ENCODE data around the gene ARHGDIB. TPM values are rescaled to one million over a fixed set of nuclear protein-coding genes. Genes with fewer than 3 reads are reported as not detected.

The ARHGDIB gene
- total and polyA plus RNA-seq, 2 donors (not counting 1 experiment from before 2014, with no cell fraction given): 8.3 to 43.7 TPM

- no peak for DNase-seq (ENCODE audit: low read depth in 2 of 2)
- no peak overlapping the region for H2AFZ ChIP-seq (ENCODE audit: low read length)
- no peaks in the 10 kb centered on the region for H3K79me2 ChIP-seq (ENCODE audit: control insufficient read depth, insufficient read depth, low read length)
Measured at GRCh38 chr12:14927267-14927666, 34.1 kb downstream of the ARHGDIB start.

GRCh38 chr12:14924541-14924940 lies 36.9 kb downstream of the ARHGDIB start:
- no peaks in the 10 kb centered on the region for H3K79me2 ChIP-seq (ENCODE audit: control insufficient read depth, insufficient read depth, low read length)
- H3K36me3 ChIP-seq (ENCODE audit: control insufficient read depth, insufficient read depth, low read length): no peaks in the 10 kb centered on the region
- H4K20me1 ChIP-seq (ENCODE audit: control insufficient read depth, extremely low read depth, insufficient read depth, low read length): no peaks in the 10 kb centered on the region
- no peak overlapping the region for H2AFZ ChIP-seq (ENCODE audit: low read length)
- H3K9me3 ChIP-seq (ENCODE audit: control insufficient read depth, insufficient read depth, low read depth, low read length): no peaks in the 10 kb centered on the region
- TF ChIP-seq EZH2 (IDR thresholded peaks at IDR 0.05; ENCODE audit: low read length, missing control alignments) (no peak), CTCF (conservative IDR thresholded peaks at IDR 0.05 in 1 of 2, IDR thresholded peaks at IDR 0.05 in 1 of 2; ENCODE audit: low read depth in 1 of 2, low read length in 2 of 2) (no peak)
- peaks cover 3% of the 10 kb centered on the region for H3K4me1 ChIP-seq (ENCODE audit: control insufficient read depth, extremely low read depth, insufficient read depth, low read length)
- H3K27me3 ChIP-seq (ENCODE audit: control insufficient read depth, insufficient read depth, low read length): no peaks in the 10 kb centered on the region
- H3K9ac ChIP-seq (ENCODE audit: insufficient read depth, low read length): no peak overlapping the region
- H3K27ac ChIP-seq (ENCODE audit: insufficient read depth, low read length): no peak overlapping the region
- no peak for DNase-seq (ENCODE audit: low read depth in 2 of 2)
- H3K4me2 ChIP-seq (ENCODE audit: extremely low read depth, insufficient read depth, low read length): no peak overlapping the region
- no peak overlapping the region for H3K4me3 ChIP-seq (replicated peaks in 1 of 4; ENCODE audit: control extremely low read depth in 1 of 4, insufficient read depth in 1 of 4, low read depth in 3 of 4, low read length in 4 of 4)

More at GRCh38 chr12:14927267-14927666, 34.1 kb downstream of the ARHGDIB start:
- Histone ChIP-seq H3K36me3 (ENCODE audit: control insufficient read depth, insufficient read depth, low read length) (no peaks in the 10 kb centered on the region), H3K27me3 (ENCODE audit: control insufficient read depth, insufficient read depth, low read length) (no peaks in the 10 kb centered on the region), H4K20me1 (ENCODE audit: control insufficient read depth, extremely low read depth, insufficient read depth, low read length) (no peaks in the 10 kb centered on the region), H3K4me3 (replicated peaks in 1 of 4; ENCODE audit: control extremely low read depth in 1 of 4, insufficient read depth in 1 of 4, low read depth in 3 of 4, low read length in 4 of 4) (no peak overlapping the region), H3K27ac (ENCODE audit: insufficient read depth, low read length) (no peak overlapping the region), H3K4me1 (ENCODE audit: control insufficient read depth, extremely low read depth, insufficient read depth, low read length) (peaks cover 3% of the 10 kb centered on the region), H3K9me3 (ENCODE audit: control insufficient read depth, insufficient read depth, low read depth, low read length) (no peaks in the 10 kb centered on the region), H3K9ac (ENCODE audit: insufficient read depth, low read length) (no peak overlapping the region), H3K4me2 (ENCODE audit: extremely low read depth, insufficient read depth, low read length) (no peak overlapping the region)
- TF ChIP-seq CTCF (conservative IDR thresholded peaks at IDR 0.05 in 1 of 2, IDR thresholded peaks at IDR 0.05 in 1 of 2; ENCODE audit: low read depth in 1 of 2, low read length in 2 of 2): no peak
- TF ChIP-seq EZH2 (IDR thresholded peaks at IDR 0.05; ENCODE audit: low read length, missing control alignments): no peak

- Histone ChIP-seq H3K27ac (ENCODE audit: insufficient read depth, low read length) (no peak overlapping the region), H3K9ac (ENCODE audit: insufficient read depth, low read length) (no peak overlapping the region), H2AFZ (ENCODE audit: low read length) (no peak overlapping the region), H3K4me3 (replicated peaks in 1 of 4; ENCODE audit: control extremely low read depth in 1 of 4, insufficient read depth in 1 of 4, low read depth in 3 of 4, low read length in 4 of 4) (no peak overlapping the region), H3K36me3 (ENCODE audit: control insufficient read depth, insufficient read depth, low read length) (no peaks in the 10 kb centered on the region), H3K4me1 (ENCODE audit: control insufficient read depth, extremely low read depth, insufficient read depth, low read length) (peaks cover 2% of the 10 kb centered on the region), H3K9me3 (ENCODE audit: control insufficient read depth, insufficient read depth, low read depth, low read length) (no peaks in the 10 kb centered on the region), H3K4me2 (ENCODE audit: extremely low read depth, insufficient read depth, low read length) (no peak overlapping the region), H3K27me3 (ENCODE audit: control insufficient read depth, insufficient read depth, low read length) (no peaks in the 10 kb centered on the region), H3K79me2 (ENCODE audit: control insufficient read depth, insufficient read depth, low read length) (no peaks in the 10 kb centered on the region), H4K20me1 (ENCODE audit: control insufficient read depth, extremely low read depth, insufficient read depth, low read length) (no peaks in the 10 kb centered on the region)
- DNase-seq (ENCODE audit: low read depth in 2 of 2): no peak
- no peak for TF ChIP-seq EZH2 (IDR thresholded peaks at IDR 0.05; ENCODE audit: low read length, missing control alignments)
- no peak for TF ChIP-seq CTCF (conservative IDR thresholded peaks at IDR 0.05 in 1 of 2, IDR thresholded peaks at IDR 0.05 in 1 of 2; ENCODE audit: low read depth in 1 of 2, low read length in 2 of 2)
Measured at GRCh38 chr12:14923944-14924343, 37.5 kb downstream of the ARHGDIB start.

All from fibroblast of lung (primary cell).